Activated naive CD4-positive, alpha-beta T cell treated with anti-CD3 and anti-CD28 coated beads, Interleukin-2, amount 50 U/mL, for 72 hours (primary cell): ENCODE results near the gene SLC43A2. TPM values are rescaled to one million over a fixed set of nuclear protein-coding genes. Genes with fewer than 3 reads are reported as not detected.
A peak's percentile ranks its signal among the peaks of the same experiment; 100 is the strongest.
"Not testable (repeated sequence)": the region's sequence is repeated elsewhere in the genome, so short reads cannot be mapped to it uniquely, and the experiment has no call there.

Source experiments
- ATAC-seq, 2 donors: fragments of 150-1000 bp; cut with Tn5 transposase; 2 replicates each; pipeline ENCODE4 v1.10.0; 2021; ENCODE audit warnings: mild to moderate bottlenecking in 2 of 2, moderate library complexity in 2 of 2
- DNase-seq, 2 donors: peaks; one replicate each; pipeline ENCODE4 v3.0.0; 2021 to 2022; ENCODE audit warnings: low spot score in 2 of 2
- H3K27ac Mint-ChIP-seq, 2 donors: one replicate each; pipeline ENCODE4 v1.8.0; 2022; ENCODE audit warnings: mild to moderate bottlenecking in 2 of 2, mixed read lengths in 2 of 2
- H3K36me3 Mint-ChIP-seq, 2 donors: one replicate each; pipeline ENCODE4 v1.8.0; 2022; ENCODE audit warnings: mixed read lengths in 2 of 2
- H3K9me3 Mint-ChIP-seq, 2 donors: one replicate each; pipeline ENCODE4 v1.8.0; 2022; ENCODE audit warnings: mixed read lengths in 2 of 2
- total RNA-seq, 2 donors: library from RNA; stranded (reverse); gene quantifications; one replicate each; pipeline ENCODE4 v1.2.3, GENCODE V29; 2022

SLC43A2 gene
- under 1 TPM; 0.57 to 0.62 TPM for total RNA-seq

DNA sequence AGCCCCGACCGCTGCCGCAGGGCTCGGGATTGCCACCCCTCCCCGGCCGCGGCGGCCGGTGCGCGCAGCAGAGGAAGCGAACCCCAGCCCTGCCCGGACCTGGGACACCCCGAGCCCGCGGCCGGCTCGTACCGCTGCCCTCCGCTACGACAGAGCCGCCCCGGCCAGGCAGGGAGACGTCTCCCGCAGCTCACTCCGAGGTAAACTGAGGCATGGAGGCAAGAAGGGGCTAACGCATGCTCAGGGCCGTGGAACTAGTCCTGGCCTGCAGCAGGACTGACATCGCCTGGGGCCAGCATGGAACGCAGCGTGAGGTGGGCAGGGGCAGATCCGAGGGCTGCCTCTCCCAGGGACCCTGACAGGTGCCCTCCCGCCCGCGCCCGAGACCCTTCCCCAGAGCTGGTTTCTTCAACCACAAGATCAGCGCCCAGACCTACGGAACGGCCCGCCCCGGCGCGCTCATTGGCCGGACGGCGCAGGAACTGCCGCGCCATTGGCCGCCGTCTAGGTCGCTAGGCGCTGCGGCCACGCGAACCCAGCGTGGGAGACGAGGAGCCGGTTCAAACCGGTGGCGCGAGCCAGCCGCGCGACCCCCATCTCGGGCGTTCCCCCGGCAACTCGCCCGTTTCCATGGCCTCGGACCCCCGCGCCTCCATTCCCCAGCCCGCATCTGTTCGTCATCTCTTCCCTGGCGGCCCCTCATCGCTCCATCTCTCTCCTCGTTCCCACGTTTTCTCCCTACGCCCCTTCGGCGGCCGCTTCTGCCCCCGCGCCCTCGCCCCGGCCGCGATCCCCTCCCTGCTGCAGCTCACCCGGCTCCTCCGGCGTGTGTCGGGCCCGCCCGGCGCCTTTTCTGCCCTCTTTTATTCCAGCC is at the start of gene SLC43A2:
SLC43A2 (minus strand) TSS at position 853 of the 874 bp plus-strand sequence. CDS start 960 bp downstream, outside the sequence.
- Mint-ChIP-seq H3K27ac (peak within 1 kb of the TSS; percentile 84 to 96), H3K36me3 (no peaks in the 10 kb centered on the region), H3K9me3 (no peaks in the 10 kb centered on the region)
- peak; percentile 81 to 85 for ATAC-seq
- DNase-seq = peak; percentile 76 to 77

DNA sequence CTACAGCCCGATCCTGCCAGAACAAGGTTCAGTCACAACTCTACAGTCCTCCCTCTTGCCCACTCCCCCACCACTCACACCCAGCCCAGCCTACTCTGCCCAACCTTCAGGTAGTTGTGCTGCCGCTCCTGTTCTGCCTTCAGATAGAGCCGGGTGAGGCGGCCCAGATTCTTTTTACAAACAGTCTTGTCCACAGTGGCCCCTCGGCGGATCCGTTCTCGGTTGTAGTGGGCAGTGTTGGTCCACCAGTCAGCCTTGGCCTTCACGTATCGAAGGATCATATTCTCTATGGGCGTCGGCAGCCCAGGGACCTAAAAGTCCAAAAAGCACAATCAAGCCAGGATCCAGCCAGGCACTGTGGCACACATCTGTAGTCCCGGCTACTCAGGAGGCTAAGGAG is 47.8 kb upstream of the SLC43A2 start:
- ATAC-seq (no peak), DNase-seq (no peak)
- H3K9me3 Mint-ChIP-seq = no peaks in the 10 kb centered on the region
- H3K27ac Mint-ChIP-seq = no peak overlapping the region
- peaks cover 36 to 64% of the 10 kb centered on the region in 2 donors for H3K36me3 Mint-ChIP-seq

- no peaks in the 10 kb centered on the region for H3K9me3 Mint-ChIP-seq
- H3K27ac Mint-ChIP-seq = no peak overlapping the region
- peaks cover 25 to 62% of the 10 kb centered on the region in 2 donors for H3K36me3 Mint-ChIP-seq
- peak in 1 of 2 donors; percentile 57 for ATAC-seq
- DNase-seq = no peak
Measured at GRCh38 chr17:1673041-1673785, 44.6 kb upstream of the SLC43A2 start.

DNA sequence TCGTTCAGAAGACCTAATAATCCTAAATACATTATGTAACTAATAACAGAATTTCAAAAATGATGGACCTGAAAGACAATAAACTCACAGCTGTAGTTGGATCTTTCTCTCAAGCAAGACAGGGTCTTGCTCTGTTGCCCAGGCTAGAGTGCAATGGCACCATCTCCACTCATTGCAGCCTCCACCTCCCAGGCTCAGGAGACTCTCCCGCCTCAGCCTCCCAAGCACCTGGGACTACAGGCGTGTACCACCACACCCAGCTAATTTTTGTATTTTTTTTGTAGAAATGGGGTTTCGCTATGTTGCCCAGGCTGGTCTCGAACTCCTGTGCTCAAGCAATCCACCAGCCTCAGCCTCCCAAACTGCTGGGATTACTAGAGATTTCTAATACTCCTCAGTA is 35.3 kb upstream of the SLC43A2 start:
- H3K9me3 Mint-ChIP-seq, H3K27ac Mint-ChIP-seq, DNase-seq, ATAC-seq: not testable (repeated sequence)
- H3K36me3 Mint-ChIP-seq = peaks cover 27 to 30% of the 10 kb centered on the region in 2 donors

GRCh38 chr17:1661045-1661444 is 32.4 kb upstream of the SLC43A2 start:
- ATAC-seq (no peak), DNase-seq (no peak)
- peaks cover 44 to 50% of the 10 kb centered on the region in 2 donors for H3K36me3 Mint-ChIP-seq
- H3K27ac Mint-ChIP-seq = peak overlapping the region in 1 of 2 donors; percentile 29
- no peaks in the 10 kb centered on the region for H3K9me3 Mint-ChIP-seq

GRCh38 chr17:1658100-1658499 is 29.5 kb upstream of the SLC43A2 start:
- no peak for DNase-seq
- H3K27ac Mint-ChIP-seq = no peak overlapping the region
- ATAC-seq = no peak
- H3K9me3 Mint-ChIP-seq = no peaks in the 10 kb centered on the region
- peaks cover 52 to 56% of the 10 kb centered on the region in 2 donors for H3K36me3 Mint-ChIP-seq

- DNase-seq (no peak), ATAC-seq (no peak)
- H3K9me3 Mint-ChIP-seq = no peaks in the 10 kb centered on the region
- peak overlapping the region in 1 of 2 donors; percentile 29 for H3K27ac Mint-ChIP-seq
- peaks cover 27 to 31% of the 10 kb centered on the region in 2 donors for H3K36me3 Mint-ChIP-seq
Measured at GRCh38 chr17:1653735-1654134, 25.1 kb upstream of the SLC43A2 start.

- H3K27ac Mint-ChIP-seq, ATAC-seq, DNase-seq, H3K9me3 Mint-ChIP-seq: not testable (repeated sequence)
- H3K36me3 Mint-ChIP-seq = peaks cover 21% of the 10 kb centered on the region in 2 donors
Measured at GRCh38 chr17:1652794-1653193, 24.2 kb upstream of the SLC43A2 start.

DNA sequence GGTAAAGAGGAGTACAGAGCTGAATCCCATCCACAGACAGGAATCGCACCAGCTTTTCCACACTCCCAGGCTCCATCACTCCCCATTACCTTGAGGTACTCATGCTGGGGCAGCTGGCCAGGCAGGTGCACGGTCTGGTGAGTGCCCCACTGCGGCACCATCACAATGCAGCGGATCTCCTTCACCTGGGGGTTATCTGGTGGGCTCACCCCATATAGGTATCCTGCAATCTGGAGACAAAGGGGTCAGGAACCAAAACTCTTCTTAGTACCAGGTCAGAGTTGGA is 22.9 kb upstream of the SLC43A2 start:
- peaks cover 12 to 13% of the 10 kb centered on the region in 2 donors for H3K36me3 Mint-ChIP-seq
- DNase-seq (no peak), ATAC-seq (no peak)
- H3K27ac Mint-ChIP-seq = no peak overlapping the region
- no peaks in the 10 kb centered on the region for H3K9me3 Mint-ChIP-seq

DNA sequence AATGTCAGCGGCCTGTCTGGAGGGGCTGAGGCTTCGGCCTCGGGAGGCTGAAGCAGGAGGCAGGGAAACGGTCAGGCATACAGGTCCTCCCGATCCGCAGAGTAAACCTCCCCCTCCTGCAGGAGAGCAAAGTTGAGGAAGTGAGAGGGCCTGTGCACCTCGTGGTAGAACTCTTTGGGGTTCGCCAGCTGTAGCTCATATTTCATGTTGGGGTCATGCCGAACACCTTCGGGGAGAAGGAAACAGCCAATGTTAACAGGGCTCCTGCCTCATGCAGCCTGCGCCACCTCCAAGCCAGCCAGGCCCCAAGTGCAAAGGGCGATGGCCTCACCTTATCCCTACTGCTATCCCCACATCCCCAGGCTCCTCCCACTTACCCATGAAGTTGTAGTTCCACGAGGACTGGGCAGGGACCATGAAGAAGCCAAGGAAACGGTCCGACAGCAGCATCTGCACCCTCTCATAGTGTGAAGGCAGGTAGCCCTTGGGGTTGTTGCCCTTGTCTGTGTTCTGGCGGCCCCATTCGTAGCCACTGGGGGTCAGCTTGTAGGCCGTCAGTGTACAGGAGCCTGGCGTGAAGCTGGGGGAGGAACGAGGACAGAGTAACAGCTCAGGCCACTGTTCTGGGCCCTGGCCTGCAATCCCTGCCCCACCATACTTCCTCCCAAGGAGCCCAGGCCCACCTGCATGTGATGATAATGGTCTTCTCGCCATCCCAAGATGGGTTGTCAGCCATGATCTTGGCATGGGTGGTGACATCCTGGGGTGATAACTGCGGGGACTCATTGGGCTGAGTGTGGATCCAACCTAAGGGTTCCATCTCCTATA is 22.3 kb upstream of the SLC43A2 start:
- no peak overlapping the region for H3K27ac Mint-ChIP-seq
- DNase-seq (no peak), ATAC-seq (no peak)
- H3K9me3 Mint-ChIP-seq = no peaks in the 10 kb centered on the region
- peaks cover 8% of the 10 kb centered on the region in 2 donors for H3K36me3 Mint-ChIP-seq

DNA sequence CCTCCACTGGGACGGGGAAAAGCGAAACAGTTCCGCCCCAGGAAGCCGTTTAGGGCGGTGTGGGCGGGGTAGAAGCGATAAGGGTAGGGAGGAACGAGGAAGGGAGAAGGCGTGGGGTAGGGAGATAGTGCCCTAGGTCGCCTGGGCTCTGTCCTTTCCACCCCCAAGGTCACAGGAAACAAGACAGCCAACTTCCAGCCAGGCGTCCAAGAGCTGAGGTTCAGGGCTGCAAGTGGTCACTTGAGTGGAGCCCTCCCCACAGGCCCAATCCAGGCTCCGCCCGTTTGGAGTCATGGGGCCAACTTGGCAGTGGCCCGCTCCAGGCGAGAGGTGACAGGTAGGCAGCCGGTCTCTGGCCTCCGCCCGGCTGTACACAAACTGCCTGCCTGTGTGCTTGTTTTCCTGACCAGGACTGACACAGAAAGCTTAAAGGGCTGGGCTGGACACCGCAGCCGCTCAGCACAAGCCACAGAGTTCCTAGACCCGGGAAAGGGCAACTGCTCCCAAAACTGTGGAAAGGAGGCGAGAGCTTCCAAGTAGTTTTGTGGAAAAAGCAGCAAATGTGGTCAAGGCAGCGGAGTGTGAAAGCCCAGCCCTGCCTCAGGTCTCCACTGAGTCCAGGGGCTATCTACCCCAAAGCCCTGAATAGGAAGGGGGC is 21.3 kb upstream of the SLC43A2 start, which contains the start of gene RILP:
RILP (minus strand) TSS at position 23 of the 658 bp plus-strand sequence. CDS start 62 bp downstream, outside the sequence.
- Mint-ChIP-seq H3K36me3 (peaks cover 8% of the 10 kb centered on the region in 2 donors), H3K9me3 (no peaks in the 10 kb centered on the region), H3K27ac (no peak within 1 kb of the TSS)
- peak; percentile 2 to 28 for ATAC-seq
- DNase-seq = no peak

DNA sequence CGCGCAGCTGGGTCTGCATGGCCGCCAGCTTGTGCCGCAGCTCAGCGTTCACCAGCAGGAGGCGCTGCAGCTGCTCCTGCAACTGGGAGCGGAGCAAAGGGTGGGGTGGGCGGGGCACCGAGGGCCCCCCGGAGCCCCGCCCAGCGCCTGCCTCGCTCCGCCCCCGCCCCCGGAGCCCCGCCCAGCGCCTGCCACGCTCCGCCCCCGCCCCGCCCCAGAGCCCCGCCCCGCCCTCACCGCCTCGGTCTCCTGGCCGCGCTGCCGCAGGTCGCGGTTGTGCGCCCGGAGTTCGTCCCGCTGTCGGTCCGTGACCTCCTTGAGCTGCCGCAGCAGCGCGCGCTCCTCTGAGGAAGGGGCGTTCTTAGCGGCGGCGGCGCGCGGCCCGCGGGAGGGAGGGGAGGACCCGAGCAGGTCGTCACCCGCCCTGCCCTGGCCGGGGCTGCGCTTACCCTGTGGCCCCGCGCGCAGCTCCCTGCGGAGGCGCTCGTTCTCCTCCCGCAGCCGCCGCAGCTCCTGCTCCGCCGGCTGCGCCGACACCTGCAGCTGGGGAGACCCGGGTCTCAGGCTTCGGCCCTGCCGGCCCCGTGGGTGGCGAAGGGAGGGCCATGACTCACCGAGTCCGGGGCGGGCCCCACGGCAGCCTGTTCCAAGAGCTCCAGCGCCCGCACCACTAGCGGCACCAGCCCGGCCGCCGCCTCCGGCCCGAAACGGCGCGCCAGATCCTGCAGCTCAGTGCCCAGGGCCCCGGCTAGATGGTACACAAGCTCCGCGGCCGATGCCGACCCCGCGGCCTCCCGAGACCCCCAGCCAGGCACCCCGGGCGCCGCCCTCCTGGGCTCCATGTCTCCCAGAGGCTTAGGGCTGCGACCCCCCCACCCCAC is 20.6 kb upstream of the SLC43A2 start:
- Mint-ChIP-seq H3K36me3 (peaks cover 4 to 6% of the 10 kb centered on the region in 2 donors), H3K9me3 (no peaks in the 10 kb centered on the region), H3K27ac (no peak overlapping the region)
- DNase-seq = peak; percentile 92 to 96
- peak; percentile 76 to 85 for ATAC-seq

DNA sequence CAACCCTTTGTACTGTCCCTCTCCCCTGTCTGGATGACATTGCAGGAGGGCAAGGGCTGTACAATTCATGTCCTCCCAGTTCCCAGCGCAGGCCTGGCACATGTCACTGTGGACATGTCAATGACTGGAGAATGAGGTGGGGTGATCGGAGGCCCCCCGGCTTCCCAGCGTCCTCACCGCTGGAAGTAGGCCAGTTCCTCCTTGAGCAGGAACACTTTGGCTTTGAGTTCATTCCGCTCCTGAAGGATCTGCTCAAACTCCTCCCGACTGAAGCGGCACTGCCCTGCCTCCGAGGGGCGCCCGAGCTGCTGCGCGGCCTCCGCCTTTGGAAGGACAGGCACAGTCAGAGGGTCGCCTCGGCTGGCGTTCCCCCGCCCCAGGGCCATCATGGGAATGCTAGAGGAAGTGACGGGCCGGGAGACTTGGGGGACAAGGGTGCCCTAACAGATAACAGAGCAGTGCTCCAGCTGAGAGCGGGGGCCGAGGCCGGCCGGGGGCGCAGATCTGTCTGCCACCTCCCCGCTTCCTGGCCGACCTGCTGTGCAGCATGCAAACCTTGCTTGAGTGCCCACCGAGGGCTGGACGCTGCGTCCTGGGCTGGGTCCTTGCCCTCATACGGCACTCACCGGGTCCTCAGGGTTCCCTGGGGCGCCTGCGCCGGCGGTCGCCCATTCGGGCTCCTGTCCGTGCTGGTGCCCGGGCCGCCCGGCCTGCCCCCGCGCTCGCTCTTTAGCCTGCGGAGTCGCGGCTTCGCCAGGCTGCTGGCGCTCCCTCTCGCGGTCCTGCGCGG is 19.7 kb upstream of the SLC43A2 start:
- H3K27ac Mint-ChIP-seq = no peak overlapping the region
- no peaks in the 10 kb centered on the region for H3K9me3 Mint-ChIP-seq
- DNase-seq (no peak), ATAC-seq (peak in 1 of 2 donors; percentile 29)
- H3K36me3 Mint-ChIP-seq = no peaks in the 10 kb centered on the region

DNA sequence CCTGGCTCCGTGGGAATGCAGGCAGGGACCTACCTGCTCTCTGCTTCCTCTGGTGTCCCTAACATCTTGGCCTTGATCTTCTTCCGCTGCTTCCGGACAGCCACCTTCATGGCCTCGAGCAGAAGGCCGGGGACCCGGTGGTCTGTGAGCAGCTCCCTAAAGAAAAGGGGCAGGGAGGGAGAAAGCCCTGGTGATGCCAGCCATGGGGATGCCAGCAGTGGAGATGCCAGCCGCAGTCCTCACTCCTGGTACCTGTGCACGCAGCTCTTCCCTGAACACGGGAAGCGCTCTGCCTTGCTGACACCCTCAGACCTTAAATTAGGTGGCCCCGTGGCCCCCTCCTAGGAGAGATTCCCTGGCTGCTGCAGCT is 19.2 kb upstream of the SLC43A2 start:
- DNase-seq (no peak), ATAC-seq (no peak)
- Mint-ChIP-seq H3K36me3 (no peaks in the 10 kb centered on the region), H3K27ac (no peak overlapping the region), H3K9me3 (no peaks in the 10 kb centered on the region)
